ENCODE results near the gene TSNAXIP1. TPM values are rescaled to one million over a fixed set of nuclear protein-coding genes. Genes with fewer than 3 reads are reported as not detected.

The TSNAXIP1 gene
- total RNA-seq, 1 donor from 2014 or later = 4.1 TPM

- Mint-ChIP-seq H3K27me3 (ENCODE audit: unreplicated experiment) (no peaks in the 10 kb centered on the region), H3K4me1 (ENCODE audit: unreplicated experiment) (peaks cover 14% of the 10 kb centered on the region), H3K36me3 (ENCODE audit: unreplicated experiment) (peaks cover 16% of the 10 kb centered on the region), H3K9me3 (ENCODE audit: unreplicated experiment) (no peaks in the 10 kb centered on the region), H3K4me3 (ENCODE audit: unreplicated experiment) (no peak overlapping the region), H3K27ac (ENCODE audit: unreplicated experiment) (peak overlapping the region; percentile 40)
- no peak for DNase-seq (ENCODE audit: extremely low spot score, unreplicated experiment)
- TF ChIP-seq, protein P1, sequence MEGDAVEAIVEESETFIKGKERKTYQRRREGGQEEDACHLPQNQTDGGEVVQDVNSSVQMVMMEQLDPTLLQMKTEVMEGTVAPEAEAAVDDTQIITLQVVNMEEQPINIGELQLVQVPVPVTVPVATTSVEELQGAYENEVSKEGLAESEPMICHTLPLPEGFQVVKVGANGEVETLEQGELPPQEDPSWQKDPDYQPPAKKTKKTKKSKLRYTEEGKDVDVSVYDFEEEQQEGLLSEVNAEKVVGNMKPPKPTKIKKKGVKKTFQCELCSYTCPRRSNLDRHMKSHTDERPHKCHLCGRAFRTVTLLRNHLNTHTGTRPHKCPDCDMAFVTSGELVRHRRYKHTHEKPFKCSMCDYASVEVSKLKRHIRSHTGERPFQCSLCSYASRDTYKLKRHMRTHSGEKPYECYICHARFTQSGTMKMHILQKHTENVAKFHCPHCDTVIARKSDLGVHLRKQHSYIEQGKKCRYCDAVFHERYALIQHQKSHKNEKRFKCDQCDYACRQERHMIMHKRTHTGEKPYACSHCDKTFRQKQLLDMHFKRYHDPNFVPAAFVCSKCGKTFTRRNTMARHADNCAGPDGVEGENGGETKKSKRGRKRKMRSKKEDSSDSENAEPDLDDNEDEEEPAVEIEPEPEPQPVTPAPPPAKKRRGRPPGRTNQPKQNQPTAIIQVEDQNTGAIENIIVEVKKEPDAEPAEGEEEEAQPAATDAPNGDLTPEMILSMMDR (IDR thresholded peaks at IDR 0.05) = no peak
These were observed 6.3 kb upstream of the TSNAXIP1 start for GRCh38 chr16:67800338-67800926.

DNA sequence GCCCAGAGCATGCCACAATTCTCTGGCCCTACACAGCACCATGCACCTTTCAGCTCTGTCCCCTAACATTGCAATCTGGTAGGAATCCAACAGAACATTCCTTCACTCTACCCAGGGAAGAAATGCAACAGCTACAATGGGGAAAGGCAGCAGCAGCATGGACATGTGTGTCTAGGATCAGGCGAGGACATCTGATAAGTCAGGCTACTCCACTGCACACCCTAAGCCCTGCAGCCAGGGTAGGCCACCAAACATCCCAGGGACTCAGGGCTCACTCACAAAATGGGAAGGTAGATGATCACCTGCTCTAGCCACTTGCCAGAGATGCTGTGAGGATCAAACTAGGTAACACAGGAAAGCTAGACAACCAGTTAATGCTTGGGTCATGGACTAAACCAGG is 5.4 kb upstream of the TSNAXIP1 start:
- Mint-ChIP-seq H3K27me3 (ENCODE audit: unreplicated experiment) (no peaks in the 10 kb centered on the region), H3K27ac (ENCODE audit: unreplicated experiment) (no peak overlapping the region), H3K4me3 (ENCODE audit: unreplicated experiment) (no peak overlapping the region), H3K36me3 (ENCODE audit: unreplicated experiment) (peaks cover 16% of the 10 kb centered on the region), H3K9me3 (ENCODE audit: unreplicated experiment) (no peaks in the 10 kb centered on the region), H3K4me1 (ENCODE audit: unreplicated experiment) (peaks cover 16% of the 10 kb centered on the region)
- DNase-seq (ENCODE audit: extremely low spot score, unreplicated experiment) = no peak
- TF ChIP-seq, protein P1 (IDR thresholded peaks at IDR 0.05) = no peak

- Mint-ChIP-seq H3K36me3 (ENCODE audit: unreplicated experiment) (peaks cover 16% of the 10 kb centered on the region), H3K4me3 (ENCODE audit: unreplicated experiment) (no peak overlapping the region), H3K4me1 (ENCODE audit: unreplicated experiment) (peaks cover 14% of the 10 kb centered on the region), H3K9me3 (ENCODE audit: unreplicated experiment) (no peaks in the 10 kb centered on the region), H3K27me3 (ENCODE audit: unreplicated experiment) (no peaks in the 10 kb centered on the region), H3K27ac (ENCODE audit: unreplicated experiment) (no peak overlapping the region)
- TF ChIP-seq, protein P1 (IDR thresholded peaks at IDR 0.05) = no peak
- DNase-seq (ENCODE audit: extremely low spot score, unreplicated experiment) = no peak
These were observed 4.8 kb upstream of the TSNAXIP1 start for GRCh38 chr16:67801883-67802282.

GRCh38 chr16:67803894-67804293 is 2.8 kb upstream of the TSNAXIP1 start:
- no peaks in the 10 kb centered on the region for H3K27me3 Mint-ChIP-seq (ENCODE audit: unreplicated experiment)
- no peak for DNase-seq (ENCODE audit: extremely low spot score, unreplicated experiment)
- H3K4me3 Mint-ChIP-seq (ENCODE audit: unreplicated experiment) = no peak overlapping the region
- TF ChIP-seq, protein P1 (IDR thresholded peaks at IDR 0.05) = no peak
- H3K27ac Mint-ChIP-seq (ENCODE audit: unreplicated experiment) = no peak overlapping the region
- H3K9me3 Mint-ChIP-seq (ENCODE audit: unreplicated experiment) = no peaks in the 10 kb centered on the region
- peaks cover 19% of the 10 kb centered on the region for H3K4me1 Mint-ChIP-seq (ENCODE audit: unreplicated experiment)
- H3K36me3 Mint-ChIP-seq (ENCODE audit: unreplicated experiment) = peaks cover 13% of the 10 kb centered on the region

- peaks cover 19% of the 10 kb centered on the region for H3K4me1 Mint-ChIP-seq (ENCODE audit: unreplicated experiment)
- H3K4me3 Mint-ChIP-seq (ENCODE audit: unreplicated experiment) = peak overlapping the region; percentile 95
- no peak for DNase-seq (ENCODE audit: extremely low spot score, unreplicated experiment)
- peaks cover 9% of the 10 kb centered on the region for H3K36me3 Mint-ChIP-seq (ENCODE audit: unreplicated experiment)
- H3K27me3 Mint-ChIP-seq (ENCODE audit: unreplicated experiment) = no peaks in the 10 kb centered on the region
- H3K27ac Mint-ChIP-seq (ENCODE audit: unreplicated experiment) = peak overlapping the region; percentile 97
- TF ChIP-seq, protein P1 (IDR thresholded peaks at IDR 0.05) = no peak
- no peaks in the 10 kb centered on the region for H3K9me3 Mint-ChIP-seq (ENCODE audit: unreplicated experiment)
These were observed 1.7 kb upstream of the TSNAXIP1 start for GRCh38 chr16:67804853-67805542.

All from osteocyte (in vitro differentiated cells).